ENCODE data around the gene SMC4. TPM values are rescaled to one million over a fixed set of nuclear protein-coding genes. Genes with fewer than 3 reads are reported as not detected.
"Not testable (repeated sequence)": the region's sequence is repeated elsewhere in the genome, so short reads cannot be mapped to it uniquely, and the experiment has no call there.

The SMC4 gene
- total RNA-seq, result 26.8 and 36.4 TPM in 2 replicates

GRCh38 chr3:160399125-160400029, at the start of gene SMC4, which contains the start of gene IFT80:
Gene SMC4 (plus strand): TSS chr3:160399650. CDS start chr3:160400827, 1,177 bp downstream.
Gene IFT80 (minus strand): TSS chr3:160399225. CDS start chr3:160384600, 14,625 bp downstream.
- DNase-seq (ENCODE audit: low read depth in 2 of 2), result peak; percentile 97 to 98

DNA sequence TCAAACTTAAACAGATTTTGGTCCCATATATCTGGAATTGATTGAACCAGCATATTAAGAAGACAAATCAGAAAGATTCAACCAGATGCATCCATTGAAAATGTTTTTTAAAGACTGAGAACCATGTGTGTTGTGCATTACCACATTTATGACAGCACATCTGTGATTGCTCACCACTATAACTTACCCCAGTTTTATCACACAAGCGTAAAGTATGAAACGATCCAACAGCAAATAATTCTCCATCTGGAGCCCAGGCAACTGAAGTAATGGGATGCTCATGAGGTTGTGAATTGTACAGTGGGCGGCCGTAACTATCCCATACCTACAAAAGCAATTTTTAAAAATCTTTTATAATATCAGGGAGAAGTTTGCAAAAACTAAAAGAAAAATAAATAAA, 43.6 kb upstream of the SMC4 start:
- DNase-seq (ENCODE audit: low read depth in 2 of 2), result no peak

GRCh38 chr3:160362896-160363295, 36.6 kb upstream of the SMC4 start:
- not testable (repeated sequence) for DNase-seq (ENCODE audit: low read depth in 2 of 2)

DNA sequence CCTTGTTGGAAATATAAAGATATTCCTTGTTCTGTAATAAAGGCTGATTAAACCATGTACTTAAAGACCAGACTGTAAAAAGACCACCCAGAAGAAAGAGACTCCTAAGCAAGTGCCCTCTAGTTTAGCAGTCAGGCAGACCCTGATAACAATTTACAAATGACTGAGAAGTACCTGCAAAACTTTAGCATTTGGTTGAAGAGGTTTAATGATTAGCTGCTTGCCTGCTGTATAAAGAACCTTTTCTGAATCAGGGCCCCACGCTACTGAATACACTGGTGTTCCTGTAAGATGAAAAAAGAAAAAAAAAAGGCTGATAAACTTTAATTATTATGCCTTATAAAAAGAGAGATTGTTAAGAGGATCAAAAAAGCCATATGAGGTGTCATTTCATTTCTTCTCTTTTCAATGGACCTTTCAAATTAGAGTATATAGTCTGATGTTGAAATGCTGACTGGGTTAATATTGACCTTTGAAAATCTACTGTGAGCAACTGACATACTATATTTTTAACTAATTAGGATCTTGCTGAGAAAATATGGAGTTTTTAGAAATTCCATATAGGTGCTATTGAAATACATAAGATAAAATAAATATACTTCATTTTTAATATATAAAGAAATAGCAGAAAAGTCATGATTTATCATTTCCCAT, 33.5 kb upstream of the SMC4 start:
- DNase-seq (ENCODE audit: low read depth in 2 of 2), result no peak

- no peak for DNase-seq (ENCODE audit: low read depth in 2 of 2)
Observed at GRCh38 chr3:160368804-160369203, 30.6 kb upstream of the SMC4 start.

- DNase-seq (ENCODE audit: low read depth in 2 of 2), result no peak
Observed at GRCh38 chr3:160369784-160370183, 29.7 kb upstream of the SMC4 start.

DNA sequence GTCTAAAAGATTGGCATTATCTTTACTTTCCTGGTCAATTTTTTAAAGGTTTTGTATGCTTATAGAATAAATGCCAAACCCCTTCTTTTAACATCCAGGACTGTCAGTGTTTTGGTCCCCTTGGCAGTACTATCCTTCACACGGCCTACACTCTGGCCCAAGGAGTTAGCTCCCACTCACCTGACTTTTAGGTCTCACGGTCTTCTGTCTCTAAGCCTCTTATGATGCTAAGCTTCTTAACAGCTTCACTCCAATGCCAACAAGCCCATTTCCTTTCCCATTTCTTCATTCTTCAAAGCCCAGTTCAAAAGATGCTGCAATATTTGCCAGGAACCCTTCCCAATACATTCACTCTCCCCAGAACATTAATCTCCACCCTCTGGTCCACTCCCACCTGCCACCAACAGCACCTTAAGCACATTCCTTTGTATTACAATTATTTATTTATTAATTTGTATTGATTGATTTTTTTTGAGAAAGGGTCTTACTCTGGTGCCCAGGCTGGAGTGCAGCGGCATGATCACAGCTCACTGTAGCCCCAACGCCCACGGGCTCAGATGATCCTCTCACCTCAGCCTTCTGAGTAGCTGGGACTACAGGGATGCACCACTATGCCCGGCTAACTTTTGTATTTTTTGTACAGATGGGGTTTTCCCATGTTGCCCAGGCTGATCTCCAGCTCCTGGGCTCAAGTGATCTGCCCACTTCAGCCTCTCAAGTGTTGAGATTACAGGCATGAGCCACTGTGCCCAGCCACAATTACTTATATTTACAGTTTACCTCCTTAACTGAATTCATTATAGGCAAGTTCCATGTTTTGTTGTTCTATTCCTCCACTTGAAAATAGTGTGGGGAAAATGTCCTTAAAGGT, 28.2 kb upstream of the SMC4 start:
- DNase-seq (ENCODE audit: low read depth in 2 of 2), result no peak

GRCh38 chr3:160372780-160373179, 26.7 kb upstream of the SMC4 start:
- DNase-seq (ENCODE audit: low read depth in 2 of 2), result peak in 1 of 2 donors; percentile 34

DNA sequence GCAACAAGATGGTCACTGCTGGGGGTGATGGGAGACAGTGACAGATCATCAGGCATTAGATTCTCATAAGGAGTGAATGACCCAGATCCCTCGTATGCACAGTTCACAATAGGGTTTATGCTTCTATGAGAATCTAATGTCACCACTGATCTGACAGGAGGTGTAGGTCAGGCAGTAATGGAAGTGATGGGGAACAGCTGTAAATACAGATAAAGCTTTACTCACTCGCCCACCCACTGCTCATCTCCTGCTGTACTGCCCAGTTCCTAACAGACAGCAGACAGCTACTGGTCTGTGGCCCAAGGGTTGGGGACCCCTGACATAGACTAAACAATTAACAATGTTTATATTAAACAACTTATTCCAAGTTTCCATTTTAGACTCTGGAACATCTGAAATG, 25.8 kb upstream of the SMC4 start:
- DNase-seq (ENCODE audit: low read depth in 2 of 2), result peak in 1 of 2 donors; percentile 3

GRCh38 chr3:160374472-160374871, 25.0 kb upstream of the SMC4 start:
- no peak for DNase-seq (ENCODE audit: low read depth in 2 of 2)

- DNase-seq (ENCODE audit: low read depth in 2 of 2), result no peak
Observed at GRCh38 chr3:160374925-160375324, 24.5 kb upstream of the SMC4 start.

GRCh38 chr3:160376681-160377080, 22.8 kb upstream of the SMC4 start:
- no peak for DNase-seq (ENCODE audit: low read depth in 2 of 2)

GRCh38 chr3:160378331-160379109, 20.9 kb upstream of the SMC4 start:
- DNase-seq (ENCODE audit: low read depth in 2 of 2), result no peak

- DNase-seq (ENCODE audit: low read depth in 2 of 2), result no peak
Observed at GRCh38 chr3:160379628-160380214, 19.7 kb upstream of the SMC4 start.

- no peak for DNase-seq (ENCODE audit: low read depth in 2 of 2)
Observed at GRCh38 chr3:160381470-160381869, 18.0 kb upstream of the SMC4 start.

DNA sequence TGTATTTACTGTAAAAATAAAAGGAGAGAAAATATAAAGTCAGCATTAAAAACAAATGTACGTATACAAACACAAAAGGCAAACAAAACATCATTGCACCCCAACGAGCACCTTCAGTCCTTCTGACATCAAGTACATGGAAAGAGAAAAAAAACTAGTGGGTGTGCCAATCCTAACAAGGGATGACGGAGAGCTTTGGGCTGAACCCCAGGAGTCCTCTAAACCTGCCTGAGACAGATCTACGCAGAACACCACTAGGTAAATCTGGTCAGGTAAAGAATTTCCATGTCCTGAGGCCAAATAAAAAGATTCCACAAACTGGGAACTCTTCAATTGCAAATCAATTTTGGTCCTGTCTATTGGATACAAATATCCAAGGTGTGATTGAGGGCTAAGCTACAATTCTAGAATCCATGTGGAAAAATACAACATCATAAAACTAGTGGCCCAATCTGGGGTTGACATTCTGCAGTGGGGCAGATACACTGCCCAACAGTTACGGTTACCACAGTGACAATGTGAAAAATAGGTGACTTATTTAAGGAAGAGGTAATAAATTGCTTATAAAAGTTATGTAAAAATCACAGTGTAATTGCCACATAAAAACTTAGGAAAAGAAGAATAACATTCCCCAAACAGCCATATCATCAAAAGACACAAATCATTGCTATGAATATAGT, 14.7 kb upstream of the SMC4 start:
- no peak for DNase-seq (ENCODE audit: low read depth in 2 of 2)

DNA sequence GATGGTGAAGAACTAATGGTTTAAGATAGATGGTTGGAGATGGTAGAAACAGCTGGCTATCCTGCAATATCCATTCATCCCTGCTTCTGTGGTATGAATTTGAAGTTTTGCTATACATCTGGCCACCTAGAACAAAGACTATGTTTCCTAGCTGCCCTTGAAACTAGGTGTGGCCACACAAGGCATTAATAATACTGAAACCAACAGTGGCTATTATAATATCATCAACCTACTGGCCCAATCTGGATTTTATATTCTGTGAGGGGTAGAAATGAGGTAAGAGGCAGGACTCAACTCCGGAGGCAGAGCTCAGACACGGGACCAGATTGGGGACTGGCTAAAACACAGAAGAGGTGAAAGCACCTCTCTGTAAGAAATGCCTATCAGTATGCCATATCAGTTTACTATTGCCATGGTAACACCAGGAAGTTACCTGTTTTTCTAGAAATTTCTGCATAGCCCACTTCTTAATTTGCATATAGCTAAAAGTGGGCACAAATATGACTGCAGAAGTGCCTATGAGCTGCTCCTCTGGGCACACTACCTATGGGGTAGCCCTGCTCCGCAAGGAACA, 8.8 kb upstream of the SMC4 start:
- DNase-seq (ENCODE audit: low read depth in 2 of 2), result no peak

- DNase-seq (ENCODE audit: low read depth in 2 of 2), result no peak
Observed at GRCh38 chr3:160392798-160393197, 6.7 kb upstream of the SMC4 start.

- no peak for DNase-seq (ENCODE audit: low read depth in 2 of 2)
Observed at GRCh38 chr3:160393346-160394008, 6.0 kb upstream of the SMC4 start.
